Stomach (tissue), 4 donors: Measurements from ENCODE around the gene SYT6.

ENCODE experiments used
- EP300 ChIP-seq: sonication (generic); formaldehyde crosslinking; IDR thresholded peaks from one replicate; pipeline ENCODE4 v1.6.1; 2017; ENCODE audit warnings: antibody characterized with exemption
- POLR2AphosphoS5 ChIP-seq, 3 donors: sonication (generic); formaldehyde crosslinking; IDR thresholded peaks; one replicate each; pipeline ENCODE4 v1.6.1; 2016; ENCODE audit warnings: antibody characterized with exemption in 3 of 3
- TF ChIP-seq, protein P1 (sequence below), 7 experiments: fragments of 450-650 bp in 4 of 7; fragments of 200-600 bp in 3 of 7; sonication (generic) in 3 of 7; IDR thresholded peaks; one replicate each; pipeline ENCODE4 v1.5.1; 2016 to 2019; ENCODE audit warnings: antibody characterized with exemption in 7 of 7, control low read depth in 2 of 7, mild to moderate bottlenecking in 1 of 7

DNA sequence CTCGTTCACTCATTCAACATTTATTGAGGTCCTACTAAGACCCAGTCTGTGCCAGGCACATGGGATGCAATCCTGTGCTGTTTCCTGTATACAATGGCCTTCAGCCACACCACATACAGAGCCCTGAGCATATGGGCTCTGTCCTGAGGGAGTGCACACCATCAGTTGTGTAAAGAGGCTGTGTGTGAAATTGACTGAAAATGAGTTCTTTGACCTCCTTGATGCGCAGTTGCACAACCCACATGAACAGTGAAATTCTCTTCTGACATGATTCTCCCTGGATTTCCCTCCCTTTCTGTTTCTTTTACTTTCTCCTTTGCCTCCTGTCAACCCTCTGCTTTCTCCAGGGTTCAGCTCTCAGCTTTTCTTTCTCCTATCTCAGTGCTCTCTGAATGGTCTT, 6.3 kb upstream of the SYT6 start:
- TF ChIP-seq, protein P1, sequence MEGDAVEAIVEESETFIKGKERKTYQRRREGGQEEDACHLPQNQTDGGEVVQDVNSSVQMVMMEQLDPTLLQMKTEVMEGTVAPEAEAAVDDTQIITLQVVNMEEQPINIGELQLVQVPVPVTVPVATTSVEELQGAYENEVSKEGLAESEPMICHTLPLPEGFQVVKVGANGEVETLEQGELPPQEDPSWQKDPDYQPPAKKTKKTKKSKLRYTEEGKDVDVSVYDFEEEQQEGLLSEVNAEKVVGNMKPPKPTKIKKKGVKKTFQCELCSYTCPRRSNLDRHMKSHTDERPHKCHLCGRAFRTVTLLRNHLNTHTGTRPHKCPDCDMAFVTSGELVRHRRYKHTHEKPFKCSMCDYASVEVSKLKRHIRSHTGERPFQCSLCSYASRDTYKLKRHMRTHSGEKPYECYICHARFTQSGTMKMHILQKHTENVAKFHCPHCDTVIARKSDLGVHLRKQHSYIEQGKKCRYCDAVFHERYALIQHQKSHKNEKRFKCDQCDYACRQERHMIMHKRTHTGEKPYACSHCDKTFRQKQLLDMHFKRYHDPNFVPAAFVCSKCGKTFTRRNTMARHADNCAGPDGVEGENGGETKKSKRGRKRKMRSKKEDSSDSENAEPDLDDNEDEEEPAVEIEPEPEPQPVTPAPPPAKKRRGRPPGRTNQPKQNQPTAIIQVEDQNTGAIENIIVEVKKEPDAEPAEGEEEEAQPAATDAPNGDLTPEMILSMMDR (IDR thresholded peaks at IDR 0.05) = no peak
- TF ChIP-seq EP300 (no peak), POLR2AphosphoS5 (IDR thresholded peaks at IDR 0.05) (no peak)
